K562 (cell line): ENCODE results near the gene GADD45G. TPM values are rescaled to one million over a fixed set of nuclear protein-coding genes. Genes with fewer than 3 reads are reported as not detected.

Experiments used
- ATAC-seq: fragments of 200-7000 bp; cut with Tn5 transposase; 3 replicates; pipeline ENCODE4 v1.9.1; 2020; ENCODE audit warnings: moderate library complexity
- BruUV-seq: library from RNA; stranded (reverse); fragments of 400-500 nt; replicated peaks from 2 replicates; lab custom pipeline; 2021; lab: Mats Ljungman, UMichigan
- CTCF ChIA-PET: fragments of 300-600 bp; formaldehyde crosslinking; extraction: SDS; loops from one replicate; lab custom pipeline; 2021; ENCODE audit warnings: low intra/inter-chr PET ratio; lab: Yijun Ruan, JAX
- POLR2A ChIA-PET: fragments of 300-600, 350-650 bp; sonication (Branson Sonifier 250); formaldehyde crosslinking; extraction: SDS; loops from one replicate; lab custom pipeline; 2021; ENCODE audit warnings: antibody characterized with exemption, inconsistent platforms; lab: Yijun Ruan, JAX
- DNase-seq, 4 experiments: peaks; one replicate each; pipeline versions ENCODE4 v3.0.0 to v3.0.0-alpha.2; 2011 to 2018; ENCODE audit warnings: low spot score in 3 of 4, mixed read lengths in 3 of 4; ENCODE audit errors: extremely low read depth in 1 of 4
- FAIRE-seq: peaks from 2 replicates; lab custom pipeline; 2011; peaks lifted over from hg19 to GRCh38; lab: Jason Lieb, UNC
- H2AFZ ChIP-seq: 2 replicates; pipeline ENCODE4 v1.6.0; 2011; ENCODE audit warnings: low read depth, low read length, control low read depth, inconsistent platforms
- H3K27ac ChIP-seq: fragments of 200-600 bp; 3 replicates; pipeline ENCODE4 v1.8.0; 2011; ENCODE audit warnings: low read depth, mild to moderate bottlenecking, control low read depth, inconsistent platforms, low read length, moderate library complexity, mixed read lengths; ENCODE audit errors: extremely low read depth
- H3K27me3 ChIP-seq, 2 experiments: fragments of 300-600 bp in 1 of 2; 2 replicates in 1 of 2; 3 replicates in 1 of 2; pipeline versions ENCODE4 v1.6.0 to v1.8.0; 2011; ENCODE audit warnings: inconsistent platforms in 2 of 2, low read length in 2 of 2, mild to moderate bottlenecking in 1 of 2, mixed read lengths in 1 of 2, moderate library complexity in 1 of 2; ENCODE audit not compliant: control insufficient read depth in 2 of 2, insufficient read depth in 2 of 2
- H3K36me3 ChIP-seq: fragments of 300-600 bp; 3 replicates; pipeline ENCODE4 v1.8.0; 2011; ENCODE audit warnings: mild to moderate bottlenecking, low read length, inconsistent platforms; ENCODE audit not compliant: control insufficient read depth, insufficient read depth
- H3K4me1 ChIP-seq, 2 experiments: fragments of 200-600 bp in 1 of 2; replicated peaks in 1 of 2; 2 replicates in 1 of 2; 3 replicates in 1 of 2; pipeline versions ENCODE4 v1.5.1 to v1.8.0; 2011; ENCODE audit warnings: inconsistent platforms in 2 of 2, low read length in 2 of 2, mild to moderate bottlenecking in 1 of 2, mixed read lengths in 1 of 2, moderate library complexity in 1 of 2; ENCODE audit not compliant: control insufficient read depth in 2 of 2, insufficient read depth in 2 of 2
- H3K4me2 ChIP-seq: 2 replicates; pipeline ENCODE4 v1.6.1; 2011; ENCODE audit warnings: low read length, control low read depth, inconsistent platforms, mixed read lengths; ENCODE audit not compliant: insufficient read depth
- H3K4me3 ChIP-seq: fragments of 200-600 bp; sonication (generic), shearing (Covaris generic); 2 replicates; pipeline ENCODE4 v1.5.1; 2016; ENCODE audit warnings: control low read depth, inconsistent platforms
- H3K79me2 ChIP-seq: fragments of 200-600 bp; 3 replicates; pipeline ENCODE4 v1.8.0; 2011; ENCODE audit warnings: low read length, inconsistent platforms; ENCODE audit not compliant: control insufficient read depth, insufficient read depth
- H3K9ac ChIP-seq, 2 experiments: 2 replicates each; pipeline versions ENCODE4 v1.6.0 to v1.6.1; 2011; ENCODE audit warnings: low read depth in 2 of 2, low read length in 2 of 2, control low read depth in 1 of 2, inconsistent platforms in 1 of 2, mild to moderate bottlenecking in 1 of 2, mixed read lengths in 1 of 2; ENCODE audit not compliant: insufficient read depth in 1 of 2
- H3K9me1 ChIP-seq: one replicate; pipeline ENCODE4 v1.6.0; 2011; ENCODE audit warnings: inconsistent platforms, mild to moderate bottlenecking, low read length, moderate library complexity; ENCODE audit not compliant: control insufficient read depth, insufficient read depth
- H3K9me3 ChIP-seq: replicated peaks from 2 replicates; pipeline ENCODE4 v1.5.1; 2011; ENCODE audit warnings: low read depth, low read length, inconsistent platforms; ENCODE audit not compliant: control insufficient read depth, insufficient read depth
- H4K20me1 ChIP-seq: replicated peaks from 2 replicates; pipeline ENCODE4 v1.6.1; 2011; ENCODE audit warnings: low read length, inconsistent platforms, mixed read lengths; ENCODE audit not compliant: control insufficient read depth, insufficient read depth
- ARID2 ChIP-seq: fragments of 450-650 bp; IDR thresholded peaks from 2 replicates; pipeline ENCODE4 v1.6.1; 2017; ENCODE audit warnings: antibody characterized with exemption, mild to moderate bottlenecking
- CBX1 ChIP-seq: sonication (generic); IDR thresholded peaks from 2 replicates; pipeline ENCODE4 v1.6.1; 2016; ENCODE audit warnings: antibody characterized with exemption, low read depth, mild to moderate bottlenecking
- EZH2 ChIP-seq: IDR thresholded peaks from 2 replicates; pipeline ENCODE4 v1.6.1; 2012; ENCODE audit warnings: low read depth, mild to moderate bottlenecking, inconsistent platforms, low read length, borderline replicate concordance
- HINFP ChIP-seq: fragments of 450-650 bp; conservative IDR thresholded peaks from 2 replicates; pipeline ENCODE4 v1.6.1; 2016; ENCODE audit warnings: missing genetic modification characterization, low read depth, mild to moderate bottlenecking, control low read depth, missing compliant biosample characterization
- MITF ChIP-seq: IDR thresholded peaks from 2 replicates; pipeline ENCODE4 v1.6.1; 2014; ENCODE audit warnings: antibody characterized with exemption
- POLR2G ChIP-seq: fragments of 200-400 bp; formaldehyde crosslinking; IDR thresholded peaks from 2 replicates; pipeline ENCODE4 v1.6.1; 2017; ENCODE audit warnings: low read depth, mild to moderate bottlenecking, antibody characterized with exemption, low read length, moderate library complexity
- ZNF395 ChIP-seq: fragments of 200-800 bp; sonication (Bioruptor generic); IDR thresholded peaks from 2 replicates; pipeline ENCODE4 v1.6.1; 2017; ENCODE audit warnings: missing genetic modification characterization, missing compliant biosample characterization
- ZNF695 ChIP-seq: fragments of 450-650 bp; formaldehyde crosslinking; IDR thresholded peaks from 2 replicates; pipeline ENCODE4 v1.4.0; 2020; ENCODE audit warnings: mild to moderate bottlenecking, moderate library complexity
- WGBS: fragments of 100-300 bp; shearing (Covaris generic); methylation state at CpG from one replicate; pipeline ENCODE4 v1.1.6; 2016; ENCODE audit warnings: low coverage, mixed read lengths; ENCODE audit not compliant: insufficient coverage; ENCODE audit errors: missing lambda C conversion rate; 5-methylcytosine and 5-hydroxymethylcytosine counted together
- in situ Hi-C: fragments of 300-500 bp; cut with MboI; formaldehyde crosslinking; loops from 4 replicates; pipeline ENCODE4 v1.15.0; 2018; ENCODE audit warnings: inconsistent platforms, mixed read lengths
- intact Hi-C: fragments of 100-400 bp; cut with micrococcal nuclease; formaldehyde crosslinking; loops from 2 replicates; pipeline ENCODE4 v1.14.2; 2022
- polyA plus RNA-seq, 8 experiments: library from polyadenylated mRNA; depleted of rRNA in 4 of 8; stranded (reverse) in 5 of 8; unstranded in 3 of 8; fragments of >200 nt; fragmentation: Nextera tagmentation in 2 of 8; fragmentation: Illumina TruSeq in 1 of 8; extraction: Ambion mirVana in 2 of 8; extraction: Trizol in 1 of 8; gene quantifications; 2 replicates each; pipeline versions ENCODE4 v1.2.1 to v1.2.3, GENCODE V29; 2011 to 2014; ENCODE audit warnings: inconsistent platforms in 1 of 8, missing spikeins in 1 of 8
- total RNA-seq, 7 experiments: library from RNA; depleted of rRNA in 6 of 7; stranded (reverse); fragments of >200 nt in 6 of 7; fragmentation: Illumina TruSeq in 2 of 7; extraction: Trizol in 2 of 7; gene quantifications; 2 replicates each; pipeline versions ENCODE4 v1.2.1 to v1.2.3, GENCODE V29; 2011 to 2021; ENCODE audit warnings: low replicate concordance in 1 of 7
- TF ChIP-seq, protein P1 (sequence below): sonication (generic); formaldehyde crosslinking; IDR thresholded peaks from 2 replicates; pipeline ENCODE4 v1.8.0; 2022; ENCODE audit warnings: mild to moderate bottlenecking, missing genetic modification reagents
- TF ChIP-seq, protein P2 (sequence below): fragments of 250-450 bp; sonication (Bioruptor Pico); IDR thresholded peaks from 2 replicates; pipeline ENCODE4 v1.8.0; 2021; ENCODE audit warnings: moderate library complexity, mild to moderate bottlenecking, inconsistent platforms

Gene GADD45G
- total and polyA plus RNA-seq, 9 of the 15 experiments (the other 6 are each of a cell fraction or from before 2014, with no cell fraction given) = 0.20 to 0.34 TPM; not detected in 7

- TF ChIP-seq, protein P1, sequence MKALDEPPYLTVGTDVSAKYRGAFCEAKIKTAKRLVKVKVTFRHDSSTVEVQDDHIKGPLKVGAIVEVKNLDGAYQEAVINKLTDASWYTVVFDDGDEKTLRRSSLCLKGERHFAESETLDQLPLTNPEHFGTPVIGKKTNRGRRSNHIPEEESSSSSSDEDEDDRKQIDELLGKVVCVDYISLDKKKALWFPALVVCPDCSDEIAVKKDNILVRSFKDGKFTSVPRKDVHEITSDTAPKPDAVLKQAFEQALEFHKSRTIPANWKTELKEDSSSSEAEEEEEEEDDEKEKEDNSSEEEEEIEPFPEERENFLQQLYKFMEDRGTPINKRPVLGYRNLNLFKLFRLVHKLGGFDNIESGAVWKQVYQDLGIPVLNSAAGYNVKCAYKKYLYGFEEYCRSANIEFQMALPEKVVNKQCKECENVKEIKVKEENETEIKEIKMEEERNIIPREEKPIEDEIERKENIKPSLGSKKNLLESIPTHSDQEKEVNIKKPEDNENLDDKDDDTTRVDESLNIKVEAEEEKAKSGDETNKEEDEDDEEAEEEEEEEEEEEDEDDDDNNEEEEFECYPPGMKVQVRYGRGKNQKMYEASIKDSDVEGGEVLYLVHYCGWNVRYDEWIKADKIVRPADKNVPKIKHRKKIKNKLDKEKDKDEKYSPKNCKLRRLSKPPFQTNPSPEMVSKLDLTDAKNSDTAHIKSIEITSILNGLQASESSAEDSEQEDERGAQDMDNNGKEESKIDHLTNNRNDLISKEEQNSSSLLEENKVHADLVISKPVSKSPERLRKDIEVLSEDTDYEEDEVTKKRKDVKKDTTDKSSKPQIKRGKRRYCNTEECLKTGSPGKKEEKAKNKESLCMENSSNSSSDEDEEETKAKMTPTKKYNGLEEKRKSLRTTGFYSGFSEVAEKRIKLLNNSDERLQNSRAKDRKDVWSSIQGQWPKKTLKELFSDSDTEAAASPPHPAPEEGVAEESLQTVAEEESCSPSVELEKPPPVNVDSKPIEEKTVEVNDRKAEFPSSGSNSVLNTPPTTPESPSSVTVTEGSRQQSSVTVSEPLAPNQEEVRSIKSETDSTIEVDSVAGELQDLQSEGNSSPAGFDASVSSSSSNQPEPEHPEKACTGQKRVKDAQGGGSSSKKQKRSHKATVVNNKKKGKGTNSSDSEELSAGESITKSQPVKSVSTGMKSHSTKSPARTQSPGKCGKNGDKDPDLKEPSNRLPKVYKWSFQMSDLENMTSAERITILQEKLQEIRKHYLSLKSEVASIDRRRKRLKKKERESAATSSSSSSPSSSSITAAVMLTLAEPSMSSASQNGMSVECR (CRISPR knock-in tag) = no peak
- TF ChIP-seq, protein P2, sequence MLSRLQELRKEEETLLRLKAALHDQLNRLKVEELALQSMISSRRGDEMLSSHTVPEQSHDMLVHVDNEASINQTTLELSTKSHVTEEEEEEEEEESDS (CRISPR knock-in tag) = no peak
Observed at GRCh38 chr9:89637787-89638186, 33.0 kb downstream of the GADD45G start (continued).

- no TSS peak for BruUV-seq
- no peaks in the 10 kb centered on the region for H3K36me3 ChIP-seq
- peaks cover 0 to 33% of the 10 kb centered on the region in 2 experiments; a peak in 2 of 5 replicates for H3K27me3 ChIP-seq
- DNase-seq (no peak), FAIRE-seq (no peak), ATAC-seq (no peak)
- intact Hi-C loops = no loop called here
- H3K27ac ChIP-seq = no peak overlapping the region
- H3K9me1 ChIP-seq = no peaks in the 10 kb centered on the region
- no peaks in the 10 kb centered on the region; a peak in 1 of 5 replicates for H3K4me1 ChIP-seq
- H3K9me3 ChIP-seq = no peaks in the 10 kb centered on the region
- no peak overlapping the region for H3K4me2 ChIP-seq
- H3K79me2 ChIP-seq = no peaks in the 10 kb centered on the region
- no peak overlapping the region for H3K4me3 ChIP-seq
- WGBS = 3% methylated on average over 5 of the region's 5 CpGs
- TF ChIP-seq HINFP (tag) (no peak), EZH2 (no peak), CBX1 (no peak), MITF (no peak), POLR2G (no peak), ZNF395 (CRISPR knock-in tag) (no peak), ZNF695 (CRISPR knock-in tag) (no peak), ARID2 (no peak)
- CTCF ChIA-PET = no interaction called here
- H4K20me1 ChIP-seq = no peaks in the 10 kb centered on the region
- POLR2A ChIA-PET = no interaction called here
- no peak overlapping the region for H3K9ac ChIP-seq
- H2AFZ ChIP-seq = no peak overlapping the region
- in situ Hi-C loops = no loop called here
Observed at GRCh38 chr9:89638359-89638758, 33.5 kb downstream of the GADD45G start.
